ENCODE results near the gene MYEF2.

- no peak for TF ChIP-seq ZFP3 (CRISPR knock-in tag; IDR thresholded peaks at IDR 0.05)
- TF ChIP-seq SNAI2 (CRISPR knock-in tag; IDR thresholded peaks at IDR 0.05) = no peak
- no peak for TF ChIP-seq TCF4 (CRISPR knock-in tag; IDR thresholded peaks at IDR 0.05; ENCODE audit: borderline replicate concordance)
- no peak for TF ChIP-seq CREB5 (CRISPR knock-in tag; IDR thresholded peaks at IDR 0.05; ENCODE audit: low read depth)
- no peak for TF ChIP-seq ZC3H10 (CRISPR knock-in tag; IDR thresholded peaks at IDR 0.05)
- no peak for TF ChIP-seq ZNF70 (CRISPR knock-in tag; IDR thresholded peaks at IDR 0.05)
- TF ChIP-seq RARB (CRISPR knock-in tag; IDR thresholded peaks at IDR 0.05) = no peak
- no peak for TF ChIP-seq PATZ1 (CRISPR knock-in tag; IDR thresholded peaks at IDR 0.05; ENCODE audit: borderline replicate concordance)
Observed at GRCh38 chr15:48120745-48121144, 57.4 kb downstream of the MYEF2 start, which contains the start of gene SLC24A5.

Data from SK-N-SH treated with all-trans-retinoic acid at 6 μM for 48 hours (cell line).